Measurements from ENCODE around the gene NTNG2.

GRCh38 chr9:132126680-132127236 lies 35.1 kb upstream of the NTNG2 start:
- TF ChIP-seq POU2F2 (IDR thresholded peaks at IDR 0.05; ENCODE audit: low read depth, low read length) (no peak), POLR2AphosphoS5 (IDR thresholded peaks at IDR 0.05; ENCODE audit: low read depth, low read length) (no peak), POLR2A (IDR thresholded peaks at IDR 0.05; ENCODE audit: low read depth, low read length) (no peak), TAF1 (IDR thresholded peaks at IDR 0.05; ENCODE audit: low read depth, low read length) (no peak), SPI1 (IDR thresholded peaks at IDR 0.05; ENCODE audit: low read depth, low read length) (no peak), PAX5 (IDR thresholded peaks at IDR 0.05; ENCODE audit: insufficient read depth, low read length, severe bottlenecking) (no peak)

Measured in GM12891 (cell line).